GM12864 (cell line): ENCODE measurements around the gene RASGEF1B.

Experiments
- DNase-seq: peaks from one replicate; pipeline ENCODE4 v3.0.0-alpha.2; 2011; ENCODE audit warnings: low read depth
- H3K4me3 ChIP-seq: 2 replicates; pipeline ENCODE4 v1.5.1; 2011; ENCODE audit warnings: mild to moderate bottlenecking, low read depth, low read length, control low read depth
- CTCF ChIP-seq: IDR thresholded peaks from 2 replicates; pipeline ENCODE4 v1.5.1; 2011; ENCODE audit warnings: low read depth, mild to moderate bottlenecking, moderate library complexity, low read length, control low read depth, inconsistent platforms; ENCODE audit errors: missing control alignments

RASGEF1B gene

GRCh38 chr4:81499840-81500239, 28.1 kb upstream of the RASGEF1B start:
- no peak overlapping the region for H3K4me3 ChIP-seq
- TF ChIP-seq CTCF = no peak
- DNase-seq = no peak

GRCh38 chr4:81498551-81499099, 26.9 kb upstream of the RASGEF1B start:
- no peak overlapping the region for H3K4me3 ChIP-seq
- no peak for DNase-seq
- TF ChIP-seq CTCF = no peak

- no peak overlapping the region for H3K4me3 ChIP-seq
- DNase-seq = no peak
- TF ChIP-seq CTCF = no peak
These were observed 26.3 kb upstream of the RASGEF1B start for GRCh38 chr4:81498046-81498445.

DNA sequence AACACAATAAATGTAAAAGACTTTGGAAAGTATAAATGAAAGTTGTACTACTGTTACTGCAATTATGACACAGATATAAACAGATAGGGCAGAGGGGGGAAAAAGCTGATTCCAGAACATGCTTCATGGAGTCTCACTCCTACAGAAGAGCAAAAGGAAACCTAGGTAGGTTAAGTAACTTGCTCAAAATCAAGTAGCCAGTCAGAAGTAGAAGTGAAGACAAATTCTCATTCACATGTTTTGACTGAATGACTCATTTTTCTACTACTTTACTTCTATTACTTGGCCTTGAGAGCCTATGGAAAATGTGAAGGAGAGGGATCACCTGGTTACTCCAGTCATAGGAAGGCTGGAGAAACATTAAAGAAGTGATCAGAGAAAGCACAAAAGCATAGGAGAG, 23.6 kb upstream of the RASGEF1B start:
- no peak for DNase-seq
- no peak overlapping the region for H3K4me3 ChIP-seq
- TF ChIP-seq CTCF = no peak

- H3K4me3 ChIP-seq = no peak overlapping the region
- DNase-seq = no peak
- no peak for TF ChIP-seq CTCF
These were observed 22.3 kb upstream of the RASGEF1B start for GRCh38 chr4:81494031-81494431.

- no peak for TF ChIP-seq CTCF
- DNase-seq = no peak
- H3K4me3 ChIP-seq = no peak overlapping the region
These were observed 21.0 kb upstream of the RASGEF1B start for GRCh38 chr4:81492606-81493230.

DNA sequence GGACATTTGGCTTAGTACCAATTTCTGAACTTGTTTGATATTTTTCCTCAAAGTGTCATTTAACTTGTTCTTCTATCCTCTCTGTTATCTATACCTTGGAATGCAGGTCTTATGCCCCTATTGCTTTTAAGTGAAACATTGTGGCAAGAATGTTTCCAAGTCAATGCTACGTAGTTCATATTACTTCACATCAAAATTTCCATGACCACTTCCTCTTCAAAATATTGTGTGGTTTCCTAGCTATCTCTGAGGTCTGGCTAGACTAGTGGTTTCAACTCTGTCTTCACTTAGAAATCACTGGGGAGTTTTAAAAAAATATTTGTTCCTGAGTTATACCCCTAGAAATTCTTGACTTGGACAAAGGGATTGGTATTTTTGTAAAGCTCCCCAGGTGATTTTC, 20.2 kb upstream of the RASGEF1B start:
- no peak for DNase-seq
- no peak for TF ChIP-seq CTCF
- H3K4me3 ChIP-seq = no peak overlapping the region
